GM19395 (cell line): Measurements from ENCODE around the gene GSG1L.

Source experiments
- ATAC-seq: cut with Tn5 transposase; IDR thresholded peaks from one replicate; pipeline ENCODE4 v1.9.1; 2021; ENCODE audit warnings: mild to moderate bottlenecking, moderate library complexity; ENCODE audit not compliant: unreplicated experiment

The GSG1L gene

DNA sequence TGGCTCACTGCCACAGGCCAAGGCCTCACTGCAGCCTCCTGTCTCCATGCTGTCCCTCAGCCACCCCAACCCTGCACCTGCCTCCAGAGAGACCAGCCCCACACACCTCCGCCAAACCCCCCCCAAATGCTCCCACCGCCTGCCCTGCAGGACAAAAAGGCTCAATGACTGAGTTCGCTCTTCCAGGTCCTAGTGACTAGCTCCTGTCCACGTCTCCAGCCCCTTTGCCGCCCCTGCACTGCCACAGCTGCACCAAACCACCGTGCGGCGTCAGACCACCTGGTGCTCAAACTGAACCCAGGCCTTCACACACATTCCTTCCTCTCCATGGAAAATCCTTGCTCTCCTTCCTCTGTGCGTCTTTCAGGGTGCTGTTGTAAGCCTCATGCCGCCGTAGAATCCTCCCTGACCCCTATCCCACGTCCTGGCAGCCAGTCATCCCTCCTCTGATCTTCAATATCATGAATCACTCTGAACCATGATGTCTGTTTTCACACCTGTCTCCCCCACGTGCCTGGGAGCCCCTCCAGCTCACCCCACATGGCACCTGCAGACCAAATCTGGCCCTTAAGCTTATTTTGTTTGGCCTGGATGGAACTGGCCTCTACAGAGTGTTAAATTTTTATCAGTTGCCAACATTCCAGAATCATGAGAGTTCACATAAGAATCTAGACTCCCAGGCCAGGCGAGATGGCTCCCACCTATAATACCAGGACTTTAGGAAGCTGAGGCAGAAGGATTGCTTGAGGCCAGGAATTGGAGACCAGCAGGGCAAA lies 4.3 kb upstream of the GSG1L start:
- ATAC-seq, result no peak

DNA sequence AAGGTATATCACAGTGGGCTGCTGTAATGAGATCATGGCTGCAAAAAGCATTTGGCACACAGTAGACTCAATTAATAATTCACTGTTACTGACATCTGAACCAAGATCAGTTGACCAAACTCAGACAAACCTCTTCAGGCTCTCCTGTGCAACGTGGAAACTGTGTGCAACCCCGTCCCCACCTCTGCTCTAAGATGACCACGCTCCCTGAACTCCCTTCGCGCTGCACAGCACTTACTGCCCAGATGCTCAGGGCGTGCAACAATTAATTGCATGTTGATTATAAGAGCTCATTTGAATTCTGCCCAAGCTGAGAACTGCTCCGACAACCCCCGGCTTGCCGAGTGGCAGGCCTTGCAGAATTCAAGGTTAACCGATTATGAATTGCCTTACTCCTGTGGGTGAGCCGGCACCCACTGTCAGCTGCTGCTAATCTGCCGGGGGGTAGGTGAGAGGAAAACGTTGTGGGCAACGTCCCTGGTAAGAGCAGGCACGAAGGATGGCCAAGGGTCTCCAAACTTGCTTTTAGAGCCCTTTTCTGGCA lies 1.3 kb upstream of the GSG1L start:
- ATAC-seq, result no peak

DNA sequence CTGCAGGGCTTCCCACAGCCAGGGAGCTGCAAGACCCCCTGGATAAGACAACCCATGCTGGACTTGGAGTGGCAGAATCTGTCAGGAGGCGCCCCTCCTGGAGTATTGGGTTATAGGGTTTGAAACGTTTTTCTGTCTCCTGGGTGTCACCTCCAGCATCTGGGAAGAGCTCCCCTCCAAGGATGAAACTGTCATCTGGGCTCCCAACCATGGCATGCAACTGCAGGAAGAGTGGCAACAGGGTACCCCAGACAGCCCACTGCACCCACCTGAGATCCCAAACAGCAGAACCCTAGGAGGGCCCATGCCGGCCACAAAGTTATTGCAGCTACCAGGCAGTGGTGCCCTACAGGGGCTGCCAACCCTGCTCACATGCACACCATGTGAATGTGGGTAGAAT lies 636 bp upstream of the GSG1L start:
- no peak for ATAC-seq

DNA sequence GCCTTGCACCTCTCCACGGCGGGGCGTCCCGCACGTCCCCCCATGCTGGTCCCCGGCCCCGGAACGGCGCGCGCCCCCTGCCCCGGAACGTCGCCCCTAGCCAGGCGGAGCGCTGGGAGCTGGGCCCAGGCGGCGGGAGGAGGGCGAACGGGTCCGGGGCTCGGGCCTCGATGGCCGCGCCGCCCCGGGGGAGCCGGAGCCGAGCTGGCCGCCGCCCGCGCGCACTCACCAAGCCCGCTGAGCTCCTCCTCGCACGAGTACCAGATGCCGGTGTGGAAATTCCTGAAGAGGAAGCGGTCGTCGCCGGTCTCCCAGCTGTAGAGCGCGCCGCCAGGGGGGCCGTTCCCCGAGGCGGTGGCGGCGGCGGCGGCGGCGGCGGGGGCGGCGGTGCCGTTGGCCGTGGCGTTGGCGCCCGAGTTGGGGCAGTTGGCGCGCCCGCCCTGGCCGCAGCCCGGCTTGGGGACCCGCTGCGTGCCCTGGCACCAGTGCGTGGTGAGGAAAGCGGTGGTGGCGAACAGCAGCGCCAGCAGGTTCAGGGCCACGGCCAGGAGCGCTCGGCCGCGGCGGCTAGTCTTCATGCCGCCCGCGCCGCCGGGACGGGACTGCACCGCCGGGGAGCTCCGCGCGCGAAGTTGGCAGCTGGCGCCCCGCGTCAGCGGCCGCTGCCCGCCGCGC lies 530 bp downstream of the GSG1L start:
- ATAC-seq, result no peak

DNA sequence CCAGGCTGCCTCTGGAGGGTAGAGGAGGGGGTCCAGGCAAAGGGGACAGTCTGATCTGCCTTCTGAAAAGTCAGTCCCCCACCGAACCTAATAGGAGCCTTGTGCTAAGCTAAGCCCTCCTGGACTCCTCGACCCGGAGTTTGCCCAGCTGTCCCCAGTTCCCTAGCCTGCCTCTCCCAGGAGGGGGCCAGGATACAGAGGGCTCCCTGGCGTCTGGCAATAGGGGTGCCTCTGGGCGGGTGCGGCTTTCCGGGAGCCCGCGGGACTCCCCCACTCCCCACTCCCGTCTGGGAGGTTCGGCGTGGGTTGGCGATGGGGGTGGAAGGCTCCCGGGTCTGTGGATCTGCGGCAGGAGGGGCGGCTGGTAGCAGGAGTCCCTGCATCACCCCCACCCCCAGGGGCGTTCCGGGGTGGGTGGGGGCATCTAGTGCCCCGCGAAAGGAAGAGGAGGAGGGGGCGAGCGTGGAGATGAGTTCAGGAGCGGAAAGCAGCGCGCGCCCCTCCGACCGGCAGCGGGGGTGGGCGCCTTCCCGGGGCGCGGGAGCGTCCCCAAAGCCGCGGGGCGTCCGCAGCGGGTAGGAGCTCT lies 1.2 kb downstream of the GSG1L start:
- no peak for ATAC-seq

- ATAC-seq, result no peak
Measured at GRCh38 chr16:28061352-28062101, 2.0 kb downstream of the GSG1L start.

- ATAC-seq, result no peak
Measured at GRCh38 chr16:28059841-28060575, 3.5 kb downstream of the GSG1L start.

- ATAC-seq, result no peak
Measured at GRCh38 chr16:28058839-28059589, 4.5 kb downstream of the GSG1L start.

GRCh38 chr16:28057949-28058348 lies 5.6 kb downstream of the GSG1L start:
- no peak for ATAC-seq

DNA sequence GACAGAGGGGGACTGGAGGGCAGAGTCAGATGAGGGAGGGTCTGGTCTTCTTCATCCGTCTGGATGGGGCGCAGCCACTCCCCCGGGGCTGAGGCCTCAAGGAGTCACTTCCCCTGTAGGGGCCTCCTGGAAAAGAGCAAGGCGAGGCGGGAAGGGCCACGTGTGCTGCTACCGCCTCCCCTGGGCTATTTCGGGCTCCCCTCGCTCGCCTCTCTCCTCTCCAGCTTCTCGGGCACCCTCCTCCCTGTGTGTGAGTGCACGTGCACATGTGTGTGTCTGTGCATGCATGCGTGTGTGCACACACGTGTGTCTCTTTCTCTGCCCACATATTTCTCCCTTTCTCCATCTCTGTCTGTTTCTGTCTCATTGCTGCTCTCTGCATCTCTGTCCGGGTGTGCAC lies 10.1 kb downstream of the GSG1L start:
- ATAC-seq, result no peak

DNA sequence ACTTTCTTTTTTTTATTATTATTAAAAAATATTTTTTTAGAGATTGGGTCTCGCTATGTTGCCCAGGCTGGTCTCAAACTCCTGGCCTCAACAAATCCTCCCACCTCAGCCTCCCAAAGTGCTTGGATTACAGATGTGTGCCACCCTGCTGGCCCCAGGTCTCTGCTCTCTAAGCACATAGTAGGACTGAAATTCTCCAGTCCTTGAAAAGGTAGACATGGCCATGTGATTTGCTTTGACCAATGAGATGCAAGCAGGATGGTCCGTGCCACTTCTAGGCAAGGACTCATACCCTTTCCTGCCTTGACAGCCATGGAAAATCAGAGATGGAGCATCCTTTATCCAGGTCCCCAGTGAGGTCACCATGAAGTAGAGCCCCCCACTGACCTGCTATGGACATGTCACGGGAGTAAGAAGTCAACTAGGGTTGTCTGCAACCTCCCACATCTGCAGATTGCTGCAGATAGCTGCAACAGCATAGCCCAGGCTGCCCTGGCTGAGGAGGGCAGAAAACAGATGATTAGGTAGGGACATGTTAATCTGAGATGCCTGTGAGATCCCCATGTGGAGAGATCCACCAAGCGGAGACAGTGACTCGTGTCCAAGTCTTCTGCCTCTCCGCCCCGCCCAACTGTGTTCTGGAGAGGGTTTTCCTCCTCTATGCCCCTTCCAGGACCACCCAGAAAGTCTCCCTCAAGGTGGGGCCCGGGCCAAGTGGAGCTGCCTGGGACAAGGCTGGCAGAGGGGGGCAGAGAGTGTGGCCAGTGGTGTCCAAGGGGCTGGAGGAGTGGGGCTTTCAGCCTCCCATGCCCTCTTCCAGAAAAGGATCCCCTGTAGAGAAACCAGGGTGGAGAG lies 11.0 kb downstream of the GSG1L start:
- no peak for ATAC-seq

GRCh38 chr16:28051486-28051885 lies 12.0 kb downstream of the GSG1L start:
- no peak for ATAC-seq

DNA sequence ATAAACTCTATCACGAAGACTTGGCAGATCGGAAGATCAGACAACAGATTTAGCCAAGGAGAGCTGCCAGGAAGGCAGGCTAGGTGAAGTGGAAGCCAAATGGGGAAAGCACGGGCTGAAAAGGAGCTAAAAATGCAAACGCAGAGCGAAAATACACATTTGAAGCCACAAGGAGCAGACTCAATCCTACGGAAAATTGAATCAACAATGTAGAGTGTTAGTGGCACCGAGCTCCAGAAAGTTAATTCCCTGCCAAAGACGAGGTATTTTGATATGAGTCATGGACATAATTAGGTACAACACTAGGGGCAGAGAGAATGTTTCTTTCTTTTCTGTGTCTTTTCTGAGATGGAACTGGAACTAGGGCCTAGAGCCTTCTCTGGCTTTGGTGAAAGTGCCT lies 20.7 kb downstream of the GSG1L start:
- no peak for ATAC-seq

GRCh38 chr16:28041615-28042014 lies 21.9 kb downstream of the GSG1L start:
- no peak for ATAC-seq

DNA sequence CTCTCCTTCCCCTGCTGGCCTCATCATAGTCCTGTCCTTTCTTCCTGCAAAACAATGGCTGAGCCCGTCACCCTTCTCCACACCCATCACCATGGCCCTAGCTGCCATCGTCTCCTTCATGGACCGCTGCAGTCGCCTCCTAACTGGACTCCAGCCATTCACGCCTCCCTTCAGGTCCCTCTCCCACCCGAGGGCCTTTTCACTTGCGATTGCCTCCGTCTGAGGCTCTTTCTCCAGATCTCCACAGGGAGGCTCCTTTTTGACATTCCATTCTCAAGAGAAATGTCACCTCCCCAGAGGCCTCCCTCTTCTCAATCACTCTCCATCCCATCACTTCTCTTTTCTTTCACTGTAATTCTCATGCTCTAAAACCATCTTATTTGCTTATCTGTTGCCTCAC lies 23.5 kb downstream of the GSG1L start:
- no peak for ATAC-seq

DNA sequence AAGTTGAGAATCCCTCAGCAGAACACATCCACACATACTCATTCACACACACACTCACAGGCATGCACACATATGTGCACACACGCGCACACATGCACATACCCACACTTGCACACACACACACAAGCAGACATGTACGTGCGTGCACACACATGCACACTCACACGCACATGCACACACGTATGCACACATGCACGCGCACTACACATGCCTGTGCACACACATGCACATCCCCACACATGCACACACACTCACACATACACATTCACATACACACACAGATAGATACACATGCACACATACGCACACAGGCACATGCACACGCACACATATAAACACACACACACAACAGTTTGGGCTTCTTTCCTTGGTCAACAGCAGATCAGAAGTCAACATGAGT lies 24.0 kb downstream of the GSG1L start:
- no peak for ATAC-seq

- no peak for ATAC-seq
Measured at GRCh38 chr16:28038409-28038808, 25.1 kb downstream of the GSG1L start.

GRCh38 chr16:28035866-28036393 lies 27.6 kb downstream of the GSG1L start:
- no peak for ATAC-seq

DNA sequence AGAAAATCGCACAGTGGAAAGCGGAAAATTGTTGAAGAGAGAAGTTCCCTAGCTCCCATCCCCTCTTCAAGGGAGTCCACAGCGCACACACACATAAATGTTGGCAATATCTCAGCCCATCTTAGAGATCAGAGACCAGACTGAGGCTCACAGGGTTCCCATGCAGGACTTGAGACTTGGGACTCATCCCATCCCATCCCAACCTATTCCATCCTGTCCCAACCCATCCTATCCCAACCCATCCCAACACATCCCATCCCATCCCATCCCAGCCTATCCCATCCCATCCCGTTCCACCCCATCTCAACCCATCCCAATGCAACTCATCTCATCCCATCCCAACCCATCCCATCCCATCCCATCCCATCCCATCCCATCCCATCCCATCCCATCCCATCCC lies 29.6 kb downstream of the GSG1L start:
- no peak for ATAC-seq
